Prostate gland (tissue), 2 donors: ENCODE results near the gene PAK5.

Experiments used
- CTCF ChIP-seq, 4 experiments: fragments of 200-600 bp in 2 of 4; fragments of 450-650 bp in 2 of 4; sonication (generic) in 2 of 4; IDR thresholded peaks; 1 replicate in 3 of 4; 2 replicates in 1 of 4; pipeline ENCODE4 v1.5.1; 2016 to 2019; ENCODE audit warnings: antibody characterized with exemption in 4 of 4, mild to moderate bottlenecking in 2 of 4, moderate library complexity in 2 of 4
- POLR2A ChIP-seq: fragments of 450-650 bp; IDR thresholded peaks from one replicate; pipeline ENCODE4 v1.6.1; 2016; ENCODE audit warnings: antibody characterized with exemption, mild to moderate bottlenecking
- POLR2AphosphoS5 ChIP-seq: sonication (generic); formaldehyde crosslinking; IDR thresholded peaks from one replicate; pipeline ENCODE4 v1.6.1; 2017; ENCODE audit warnings: antibody characterized with exemption

GRCh38 chr20:9699181-9699580, 139.7 kb downstream of the PAK5 start:
- TF ChIP-seq CTCF (IDR thresholded peaks at IDR 0.05) (no peak), POLR2AphosphoS5 (no peak), POLR2A (no peak)
